H1 (cell line): ENCODE data around the gene ASB6. TPM values are rescaled to one million over a fixed set of nuclear protein-coding genes. Genes with fewer than 3 reads are reported as not detected.

Experiments
- CTCF ChIA-PET: fragments of 300-600 bp; sonication (Branson Sonifier 250); formaldehyde crosslinking; loops from one replicate; lab custom pipeline; 2021; ENCODE audit not compliant: partially characterized antibody; lab: Charles Lee
- POLR2A ChIA-PET: fragments of 300-600 bp; sonication (Branson Sonifier 250); formaldehyde crosslinking; loops from one replicate; lab custom pipeline; 2021; ENCODE audit warnings: inconsistent platforms; ENCODE audit not compliant: partially characterized antibody; lab: Charles Lee
- DNase-seq, 2 experiments: peaks; one replicate each; pipeline versions ENCODE4 v3.0.0 to v3.0.0-alpha.2; 2010 to 2022; ENCODE audit warnings: low spot score in 2 of 2, low read depth in 1 of 2, mixed read lengths in 1 of 2
- FAIRE-seq: peaks from 2 replicates; lab custom pipeline; 2011; peaks lifted over from hg19 to GRCh38; lab: Jason Lieb, UNC
- H2AFZ ChIP-seq: 2 replicates; pipeline ENCODE4 v1.8.1; 2012; ENCODE audit warnings: low read length, inconsistent platforms
- H2AK5ac ChIP-seq: 2 replicates; pipeline ENCODE4 v1.6.1; 2013; ENCODE audit warnings: low read depth, low read length
- H2BK120ac ChIP-seq: replicated peaks from 2 replicates; pipeline ENCODE3; 2013; ENCODE audit warnings: low read depth, low read length, inconsistent platforms
- H2BK12ac ChIP-seq: 2 replicates; pipeline ENCODE4 v1.6.1; 2013; ENCODE audit warnings: low read depth, low read length
- H2BK15ac ChIP-seq: 2 replicates; pipeline ENCODE4 v1.6.1; 2013; ENCODE audit warnings: low read length
- H2BK20ac ChIP-seq: 2 replicates; pipeline ENCODE4 v1.6.1; 2013; ENCODE audit warnings: low read length
- H2BK5ac ChIP-seq: 2 replicates; pipeline ENCODE4 v1.6.1; 2013; ENCODE audit warnings: low read depth, low read length
- H3K14ac ChIP-seq: 2 replicates; pipeline ENCODE4 v1.6.1; 2013; ENCODE audit warnings: inconsistent platforms; ENCODE audit not compliant: insufficient read length
- H3K18ac ChIP-seq: 2 replicates; pipeline ENCODE4 v1.6.1; 2013; ENCODE audit warnings: low read length; ENCODE audit errors: extremely low read depth
- H3K23ac ChIP-seq: 2 replicates; pipeline ENCODE4 v1.6.1; 2013; ENCODE audit warnings: inconsistent platforms; ENCODE audit not compliant: insufficient read length
- H3K23me2 ChIP-seq: 2 replicates; pipeline ENCODE4 v1.6.1; 2013; ENCODE audit warnings: low read depth, low read length
- H3K27ac ChIP-seq: 2 replicates; pipeline ENCODE4 v1.6.1; 2011; ENCODE audit warnings: low read depth, low read length, inconsistent platforms
- H3K27me3 ChIP-seq, 4 experiments: replicated peaks in 1 of 4; 1 replicate in 1 of 4; 2 replicates in 3 of 4; pipeline versions ENCODE4 v1.6.1 to v1.8.1; 2011 to 2013; ENCODE audit warnings: low read length in 3 of 4, mild to moderate bottlenecking in 3 of 4, inconsistent platforms in 2 of 4, mixed read lengths in 2 of 4, moderate library complexity in 1 of 4; ENCODE audit not compliant: control insufficient read depth in 3 of 4, insufficient read depth in 3 of 4; ENCODE audit errors: extremely low read depth in 1 of 4
- H3K36me3 ChIP-seq, 4 experiments: 2 replicates each; pipeline versions ENCODE4 v1.6.1 to v1.8.1; 2011 to 2013; ENCODE audit warnings: mild to moderate bottlenecking in 4 of 4, low read length in 3 of 4, moderate library complexity in 2 of 4, control low read depth in 1 of 4, inconsistent platforms in 1 of 4; ENCODE audit not compliant: insufficient read depth in 4 of 4, control insufficient read depth in 2 of 4
- H3K4ac ChIP-seq: replicated peaks from 2 replicates; pipeline ENCODE3; 2013; ENCODE audit warnings: low read length, low read depth, mixed read lengths, inconsistent platforms; ENCODE audit not compliant: insufficient read length
- H3K4me1 ChIP-seq, 4 experiments: replicated peaks in 1 of 4; 1 replicate in 1 of 4; 2 replicates in 3 of 4; pipeline versions ENCODE4 v1.6.1 to v1.8.1; 2011 to 2013; ENCODE audit warnings: low read length in 3 of 4, inconsistent platforms in 2 of 4, mixed read lengths in 1 of 4; ENCODE audit not compliant: insufficient read depth in 4 of 4, control insufficient read depth in 3 of 4
- H3K4me2 ChIP-seq, 2 experiments: 2 replicates each; pipeline versions ENCODE4 v1.6.1 to v1.8.1; 2011 to 2013; ENCODE audit warnings: low read depth in 2 of 2, low read length in 2 of 2, control low read depth in 1 of 2, inconsistent platforms in 1 of 2, mild to moderate bottlenecking in 1 of 2; ENCODE audit not compliant: insufficient read depth in 1 of 2
- H3K4me3 ChIP-seq, 4 experiments: fragments of 200-600, 300-600 bp in 1 of 4; sonication (generic), shearing (Covaris generic), sonication (Bioruptor Twin) in 1 of 4; 2 replicates each; pipeline versions ENCODE4 v1.5.1 to v1.8.1; 2011 to 2016; ENCODE audit warnings: low read length in 4 of 4, low read depth in 3 of 4, control low read depth in 2 of 4, inconsistent platforms in 2 of 4, mild to moderate bottlenecking in 2 of 4, mixed read lengths in 1 of 4, moderate library complexity in 1 of 4; ENCODE audit not compliant: insufficient read depth in 2 of 4; ENCODE audit errors: extremely low read depth in 1 of 4
- H3K56ac ChIP-seq: replicated peaks from 2 replicates; pipeline ENCODE3; 2013; ENCODE audit warnings: low read depth, mild to moderate bottlenecking, mixed read lengths, low read length, inconsistent platforms; ENCODE audit not compliant: insufficient read length
- H3K79me1 ChIP-seq: 2 replicates; pipeline ENCODE4 v1.6.1; 2013; ENCODE audit warnings: low read depth, low read length, control low read depth
- H3K79me2 ChIP-seq, 2 experiments: 2 replicates each; pipeline versions ENCODE4 v1.6.1 to v1.8.1; 2012 to 2013; ENCODE audit warnings: low read length in 2 of 2, mild to moderate bottlenecking in 2 of 2, inconsistent platforms in 1 of 2; ENCODE audit not compliant: insufficient read depth in 2 of 2, control insufficient read depth in 1 of 2
- H3K9ac ChIP-seq, 4 experiments: replicated peaks in 1 of 4; 1 replicate in 1 of 4; 2 replicates in 3 of 4; pipeline versions ENCODE4 v1.6.1 to v1.8.1; 2011 to 2013; ENCODE audit warnings: low read depth in 3 of 4, low read length in 3 of 4, control low read depth in 2 of 4, mild to moderate bottlenecking in 2 of 4, moderate library complexity in 2 of 4, inconsistent platforms in 1 of 4; ENCODE audit errors: extremely low read depth in 1 of 4
- H3K9me3 ChIP-seq, 2 experiments: 2 replicates each; pipeline versions ENCODE4 v1.6.1 to v1.8.1; 2012 to 2013; ENCODE audit warnings: mild to moderate bottlenecking in 2 of 2, moderate library complexity in 2 of 2, control low read depth in 1 of 2, inconsistent platforms in 1 of 2, low read depth in 1 of 2, low read length in 1 of 2, mixed read lengths in 1 of 2; ENCODE audit not compliant: insufficient read depth in 2 of 2
- H4K20me1 ChIP-seq, 2 experiments: replicated peaks in 1 of 2; 2 replicates each; pipeline versions ENCODE3 to v1.8.1; 2011 to 2013; ENCODE audit warnings: inconsistent platforms in 2 of 2, low read length in 2 of 2, mild to moderate bottlenecking in 1 of 2; ENCODE audit not compliant: insufficient read depth in 2 of 2, control insufficient read depth in 1 of 2
- H4K5ac ChIP-seq: 2 replicates; pipeline ENCODE4 v1.6.1; 2013; ENCODE audit warnings: low read length, low read depth, mixed read lengths, inconsistent platforms; ENCODE audit not compliant: insufficient read length
- H4K8ac ChIP-seq: 2 replicates; pipeline ENCODE4 v1.8.0; 2013; ENCODE audit warnings: mild to moderate bottlenecking, moderate library complexity, low read length, inconsistent platforms; ENCODE audit not compliant: insufficient read depth; ENCODE audit errors: extremely low read depth
- H4K91ac ChIP-seq: replicated peaks from 2 replicates; pipeline ENCODE3; 2013; ENCODE audit warnings: low read length, mixed read lengths, inconsistent platforms; ENCODE audit not compliant: insufficient read length
- CHD2 ChIP-seq: IDR thresholded peaks from 2 replicates; pipeline ENCODE4 v1.6.1; 2012; ENCODE audit warnings: low read length, improper control_type of control experiment
- GABPA ChIP-seq: IDR thresholded peaks from 2 replicates; pipeline ENCODE4 v1.6.1; 2011; ENCODE audit warnings: mild to moderate bottlenecking, low read length, moderate library complexity, borderline replicate concordance; ENCODE audit not compliant: insufficient read depth
- PHF8 ChIP-seq: fragments of 200-600 bp; sonication (generic); conservative IDR thresholded peaks from 2 replicates; pipeline ENCODE4 v1.7.1; 2012; ENCODE audit warnings: low read depth, mild to moderate bottlenecking, inconsistent platforms, low read length, moderate library complexity
- RXRA ChIP-seq: IDR thresholded peaks from 2 replicates; pipeline ENCODE4 v1.6.1; 2011; ENCODE audit warnings: low read depth, mild to moderate bottlenecking, low read length, moderate library complexity; ENCODE audit not compliant: insufficient read depth
- WGBS, 2 experiments: shearing (Covaris generic) in 1 of 2; methylation state at CpG; one replicate each; pipeline versions ENCODE4 v1.1.6 to v1.1.7; 2013 to 2015; ENCODE audit warnings: low lambda C conversion rate in 2 of 2, mixed read lengths in 2 of 2, inconsistent platforms in 1 of 2, low coverage in 1 of 2, missing lambda C conversion rate in 1 of 2; ENCODE audit not compliant: insufficient replicate concordance in 2 of 2, insufficient coverage in 1 of 2, insufficient read length in 1 of 2; ENCODE audit errors: extremely low coverage in 1 of 2, missing lambda C conversion rate in 1 of 2; 5-methylcytosine and 5-hydroxymethylcytosine counted together
- polyA plus RNA-seq, 7 experiments: library from polyadenylated mRNA; depleted of rRNA in 3 of 7; stranded (reverse) in 5 of 7; unstranded in 2 of 7; fragments of >200 nt in 5 of 7; fragments of 200-250 nt in 2 of 7; gene quantifications; 1 replicate in 5 of 7; 2 replicates in 1 of 7; 4 replicates in 1 of 7; pipeline versions ENCODE4 v1.2.1 to v1.2.3, GENCODE V29; 2011 to 2013; ENCODE audit warnings: missing spikeins in 2 of 7, mixed read lengths in 2 of 7
- total RNA-seq: library from RNA; stranded (reverse); fragmentation: NEBNext Ultra II Directional; extraction: Animal tissue kit (Norgen Biotek cat#: 25700); gene quantifications from 2 replicates; pipeline ENCODE4 v1.2.1, GENCODE V29; 2021

ASB6 gene
- total and polyA plus RNA-seq, 2 of the 8 experiments (the other 6 are each of a cell fraction or from before 2014, with no cell fraction given), result 14.0 to 17.3 TPM

GRCh38 chr9:129627556-129628440, 14.2 kb downstream of the ASB6 start:
- POLR2A ChIA-PET, result interaction anchor here (0.6 to 8.4 kb wide), 4 partner anchors 11 to 682 kb away, joined by 3 to 95 read pairs (median 4); partner anchors contain the start of gene ASB6
- TF ChIP-seq RXRA (no peak), PHF8 (no peak), GABPA (no peak), CHD2 (no peak)

More at GRCh38 chr9:129627556-129628440, 14.2 kb downstream of the ASB6 start:
- no peak overlapping the region for H3K23ac ChIP-seq
- peak overlapping the region; percentile 94 to 99 for H3K4me2 ChIP-seq
- no peak overlapping the region for H2AK5ac ChIP-seq
- H3K4me1 ChIP-seq, result peaks cover 10 to 19% (median 13%) of the 10 kb centered on the region in 4 experiments
- no peak overlapping the region for H2BK12ac ChIP-seq
- peak overlapping the region; percentile 32 for H3K4ac ChIP-seq
- no peak overlapping the region for H2BK5ac ChIP-seq
- DNase-seq (no peak), FAIRE-seq (no peak)
- no peaks in the 10 kb centered on the region for H3K27me3 ChIP-seq
- peaks cover 42 to 58% of the 10 kb centered on the region in 2 experiments for H4K20me1 ChIP-seq
- H3K27ac ChIP-seq, result no peak overlapping the region
- WGBS, 2 experiments, result 87% methylated on average over 12 of the region's 12 CpGs; no CpG with 5 or more reads in 1 of the 2 experiments
- H4K5ac ChIP-seq, result no peak overlapping the region
- no peak overlapping the region for H4K8ac ChIP-seq
- H4K91ac ChIP-seq, result no peak overlapping the region
- peak overlapping the region; percentile 78 to 92 (median 83); a peak in 5 of 8 replicates for H3K4me3 ChIP-seq
- CTCF ChIA-PET, result interaction anchor here (0.8 to 8.1 kb wide), 11 partner anchors 7 to 489 kb away, joined by 3 to 104 read pairs (median 4); partner anchors contain the start of gene C9orf50
- no peak overlapping the region for H2BK20ac ChIP-seq
- no peak overlapping the region for H3K18ac ChIP-seq
- peaks cover 52 to 68% of the 10 kb centered on the region in 2 experiments for H3K79me2 ChIP-seq
- no peaks in the 10 kb centered on the region for H3K9me3 ChIP-seq
- no peak overlapping the region; the same call in 1 of the 2 replicates for H2BK15ac ChIP-seq
- H2BK120ac ChIP-seq, result no peak overlapping the region
- H3K56ac ChIP-seq, result no peak overlapping the region
- no peak overlapping the region for H2AFZ ChIP-seq
- peaks cover 3 to 13% (median 5%) of the 10 kb centered on the region in 4 experiments; a peak in 6 of 8 replicates for H3K36me3 ChIP-seq
- H3K79me1 ChIP-seq, result peaks cover 39% of the 10 kb centered on the region
- H3K9ac ChIP-seq, result 0 out of 7 replicates have a peak overlapping the region, but pooled peaks of 1 of the 4 experiments have one; percentile 6
- peaks cover 11% of the 10 kb centered on the region for H3K23me2 ChIP-seq
- H3K14ac ChIP-seq, result no peak overlapping the region
